ENCODE data around the gene OR5B3. TPM values are rescaled to one million over a fixed set of nuclear protein-coding genes. Genes with fewer than 3 reads are reported as not detected.

The OR5B3 gene
- total RNA-seq, 2 experiments from 2014 or later = not detected

- Mint-ChIP-seq H3K9me3 (peaks cover 8% of the 10 kb centered on the region), H3K4me3 (no peak overlapping the region), H3K27ac (no peak overlapping the region), H3K27me3 (peaks cover 44% of the 10 kb centered on the region), H3K4me1 (ENCODE audit: low read depth) (no peaks in the 10 kb centered on the region), H3K36me3 (ENCODE audit: low read depth) (peaks cover 5% of the 10 kb centered on the region)
- Histone ChIP-seq H3K27me3 (ENCODE audit: control insufficient read depth in 1 of 2, insufficient read depth in 2 of 2, low read length in 2 of 2) (peaks cover 0 to 2% of the 10 kb centered on the region in 2 experiments), H3K27ac (ENCODE audit: low read depth in 1 of 2, low read length in 2 of 2) (no peak overlapping the region), H3K4me1 (ENCODE audit: insufficient read depth, low read length) (no peaks in the 10 kb centered on the region), H3K4me3 (ENCODE audit: low read length) (no peak overlapping the region), H3K36me3 (ENCODE audit: insufficient read depth, low read length) (no peaks in the 10 kb centered on the region), H3K9me3 (ENCODE audit: control insufficient read depth in 1 of 2, insufficient read depth in 1 of 2, low read length in 2 of 2) (no peaks in the 10 kb centered on the region)
- no peak for TF ChIP-seq CTCF (IDR thresholded peaks at IDR 0.05)
- ATAC-seq (ENCODE audit: poor library complexity) (no peak), DNase-seq (no peak)
- intact Hi-C loops (cut with DNase I, micrococcal nuclease) = no loop called here
- CTCF ChIA-PET = no interaction called here
- POLR2A ChIA-PET = no interaction called here
These were observed 37.6 kb upstream of the OR5B3 start for GRCh38 chr11:58444300-58444699.

GRCh38 chr11:58442136-58442535 is 35.5 kb upstream of the OR5B3 start, which contains the start of gene OR5B12:
OR5B12 (minus strand) TSS chr11:58442236; CDS start chr11:58440151, 2,085 bp downstream.
- H3K27me3 Mint-ChIP-seq = peaks cover 29% of the 10 kb centered on the region
- peaks cover 5% of the 10 kb centered on the region for H3K36me3 Mint-ChIP-seq (ENCODE audit: low read depth)
- no peak within 1 kb of the TSS for H3K27ac Mint-ChIP-seq
- no peak for TF ChIP-seq CTCF (IDR thresholded peaks at IDR 0.05)
- DNase-seq = no peak
- ATAC-seq (ENCODE audit: poor library complexity) = no peak
- Histone ChIP-seq H3K4me1 (ENCODE audit: insufficient read depth, low read length) (no peaks in the 10 kb centered on the region), H3K27me3 (ENCODE audit: control insufficient read depth in 1 of 2, insufficient read depth in 2 of 2, low read length in 2 of 2) (peaks cover 0 to 2% of the 10 kb centered on the region in 2 experiments), H3K27ac (ENCODE audit: low read depth in 1 of 2, low read length in 2 of 2) (no peak within 1 kb of the TSS), H3K9me3 (ENCODE audit: control insufficient read depth in 1 of 2, insufficient read depth in 1 of 2, low read length in 2 of 2) (no peaks in the 10 kb centered on the region), H3K4me3 (ENCODE audit: low read length) (no peak within 1 kb of the TSS), H3K36me3 (ENCODE audit: insufficient read depth, low read length) (no peaks in the 10 kb centered on the region)
- intact Hi-C loops (cut with DNase I, micrococcal nuclease) = no loop called here
- ChIA-PET POLR2A (no interaction called here), CTCF (no interaction called here)
- H3K9me3 Mint-ChIP-seq = peaks cover 6% of the 10 kb centered on the region
- H3K4me3 Mint-ChIP-seq = no peak within 1 kb of the TSS
- H3K4me1 Mint-ChIP-seq (ENCODE audit: low read depth) = no peaks in the 10 kb centered on the region

GRCh38 chr11:58438486-58438885 is 31.8 kb upstream of the OR5B3 start:
- ATAC-seq (ENCODE audit: poor library complexity) = no peak
- POLR2A ChIA-PET = no interaction called here

More at GRCh38 chr11:58438486-58438885, 31.8 kb upstream of the OR5B3 start:
- H3K27me3 Mint-ChIP-seq = peaks cover 10% of the 10 kb centered on the region
- H3K27ac Mint-ChIP-seq = no peak overlapping the region
- H3K4me3 Mint-ChIP-seq = no peak overlapping the region
- Histone ChIP-seq H3K9me3 (ENCODE audit: control insufficient read depth in 1 of 2, insufficient read depth in 1 of 2, low read length in 2 of 2) (no peaks in the 10 kb centered on the region), H3K27me3 (ENCODE audit: control insufficient read depth in 1 of 2, insufficient read depth in 2 of 2, low read length in 2 of 2) (no peaks in the 10 kb centered on the region), H3K4me3 (ENCODE audit: low read length) (no peak overlapping the region), H3K4me1 (ENCODE audit: insufficient read depth, low read length) (no peaks in the 10 kb centered on the region), H3K36me3 (ENCODE audit: insufficient read depth, low read length) (no peaks in the 10 kb centered on the region), H3K27ac (ENCODE audit: low read depth in 1 of 2, low read length in 2 of 2) (no peak overlapping the region)
- intact Hi-C loops (cut with DNase I, micrococcal nuclease) = no loop called here
- TF ChIP-seq CTCF (IDR thresholded peaks at IDR 0.05) = no peak
- DNase-seq = no peak
- no peaks in the 10 kb centered on the region for H3K4me1 Mint-ChIP-seq (ENCODE audit: low read depth)
- H3K36me3 Mint-ChIP-seq (ENCODE audit: low read depth) = no peaks in the 10 kb centered on the region
- H3K9me3 Mint-ChIP-seq = no peaks in the 10 kb centered on the region
- CTCF ChIA-PET = no interaction called here
